SK-N-MC (cell line): ENCODE results near the gene OMD.

Experiments
- EZH2 ChIP-seq: fragments of 200-600 bp; sonication (generic); IDR thresholded peaks from one replicate; pipeline ENCODE4 v1.6.1; 2017; ENCODE audit warnings: antibody characterized with exemption
- POLR2AphosphoS5 ChIP-seq: IDR thresholded peaks from 2 replicates; pipeline ENCODE4 v1.6.1; 2012; ENCODE audit warnings: mild to moderate bottlenecking, low read depth, low read length, borderline replicate concordance

- TF ChIP-seq EZH2, result no peak
- no peak for TF ChIP-seq POLR2AphosphoS5
These were observed 55.2 kb downstream of the OMD start for GRCh38 chr9:92369075-92369474.
